ENCODE measurements around the gene CACNB1.

Gene CACNB1

GRCh38 chr17:39174920-39175694 lies 22.4 kb downstream of the CACNB1 start (continued):
- TF ChIP-seq ZNF280D (tag by site-specific recombination; IDR thresholded peaks at IDR 0.05) (no peak), ZNF157 (tag by site-specific recombination; IDR thresholded peaks at IDR 0.05) (peak; percentile 80), ZNF645 (tag by site-specific recombination; IDR thresholded peaks at IDR 0.05) (no peak), GLIS2 (tag by site-specific recombination; IDR thresholded peaks at IDR 0.05) (peak; percentile 18; the same call in 1 of the 2 replicates), GLI2 (tag by site-specific recombination; IDR thresholded peaks at IDR 0.05; ENCODE audit: borderline replicate concordance, low read depth) (no peak), ZBTB48 (tag by site-specific recombination; IDR thresholded peaks at IDR 0.05) (peak; percentile 44), GLIS1 (tag by site-specific recombination; IDR thresholded peaks at IDR 0.05) (0 out of 2 replicates have a peak, but pooled peaks have one; percentile 28), BCL6B (tag by site-specific recombination; IDR thresholded peaks at IDR 0.05) (no peak), PRDM2 (tag by site-specific recombination; IDR thresholded peaks at IDR 0.05; ENCODE audit: borderline replicate concordance) (no peak), PATZ1 (tag by site-specific recombination; IDR thresholded peaks at IDR 0.05) (peak; percentile 47; the same call in 1 of the 2 replicates), ZNF707 (tag by site-specific recombination; IDR thresholded peaks at IDR 0.05) (no peak), KLF9 (tag by site-specific recombination; IDR thresholded peaks at IDR 0.05; ENCODE audit: low read depth) (no peak), ZNF513 (tag by site-specific recombination; IDR thresholded peaks at IDR 0.05) (peak; percentile 69), ZBTB21 (tag by site-specific recombination; IDR thresholded peaks at IDR 0.05) (no peak), ZBTB20 (tag by site-specific recombination; IDR thresholded peaks at IDR 0.05) (no peak), ZNF16 (tag by site-specific recombination; IDR thresholded peaks at IDR 0.05; ENCODE audit: low read depth) (no peak), ZNF654 (tag by site-specific recombination; IDR thresholded peaks at IDR 0.05; ENCODE audit: low read depth) (peak; percentile 65)

Measured in HEK293 (cell line).